CD4-positive, alpha-beta T cell treated with Interleukin-4 for 4 hours (primary cell): ENCODE results near the gene ARHGEF12.

Experiments used
- DNase-seq: peaks from one replicate; pipeline ENCODE4 v3.0.0-alpha.2; 2020

The ARHGEF12 gene

GRCh38 chr11:120343429-120343828 lies 7.2 kb downstream of the ARHGEF12 start:
- DNase-seq: no peak

GRCh38 chr11:120344302-120345004 lies 8.2 kb downstream of the ARHGEF12 start:
- DNase-seq: peak; percentile 81

DNA sequence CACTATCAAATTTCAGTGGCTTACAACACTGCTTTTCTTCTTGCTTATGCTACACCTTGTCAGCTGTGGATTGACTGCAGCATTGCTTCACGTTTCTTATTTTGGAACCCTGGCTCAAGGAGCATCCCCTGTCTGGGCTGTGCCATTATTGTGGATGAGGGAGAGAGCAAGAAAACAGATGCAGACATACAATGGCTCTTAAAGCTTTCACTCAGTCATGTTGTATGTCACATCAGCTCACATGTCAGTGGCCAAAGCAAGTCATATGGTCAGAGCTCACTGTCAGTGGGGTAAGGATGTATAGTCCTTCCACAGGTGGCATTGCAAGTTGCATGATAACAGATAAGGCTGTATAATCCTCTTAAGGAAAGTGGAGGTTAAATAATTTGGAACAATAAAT lies 10.0 kb downstream of the ARHGEF12 start:
- DNase-seq: no peak

DNA sequence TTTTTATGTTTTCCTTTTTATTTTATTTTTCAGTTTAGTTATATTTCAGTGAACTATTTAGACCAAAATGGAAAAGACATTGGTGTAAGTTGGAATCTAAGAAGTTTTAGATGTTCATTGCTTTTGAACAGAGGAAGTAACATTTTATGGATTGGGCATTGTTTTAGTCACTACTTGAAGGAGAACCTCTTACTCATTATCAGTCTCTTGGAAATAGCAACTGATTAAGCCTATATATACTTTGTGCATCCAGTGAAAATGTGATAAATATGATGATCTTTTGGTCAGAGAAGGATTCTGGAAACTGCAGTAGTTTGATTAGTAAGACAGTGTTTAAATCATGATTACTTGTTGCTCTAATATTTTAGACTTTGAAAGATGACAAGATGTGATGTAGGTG lies 14.4 kb downstream of the ARHGEF12 start:
- DNase-seq: no peak

DNA sequence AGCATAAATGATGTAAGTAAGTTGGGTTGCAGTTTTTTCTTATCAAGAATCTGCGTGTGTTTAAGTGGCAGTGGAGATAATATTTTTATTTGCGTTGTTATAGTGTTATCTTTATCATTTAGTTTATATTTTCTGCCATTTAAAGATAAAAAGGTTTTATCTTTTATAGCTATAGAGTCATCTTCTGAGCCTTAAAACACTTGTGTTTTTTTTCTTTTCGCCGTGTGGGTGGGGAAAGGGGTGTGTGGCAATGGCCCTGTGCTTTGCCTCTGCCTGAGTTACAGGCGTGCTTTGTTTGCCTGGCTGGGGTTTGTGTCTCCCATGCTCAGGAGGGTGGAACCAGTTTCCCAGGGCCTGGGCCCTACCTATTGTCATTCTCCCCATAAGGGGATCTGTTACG lies 16.2 kb downstream of the ARHGEF12 start:
- no peak for DNase-seq

DNA sequence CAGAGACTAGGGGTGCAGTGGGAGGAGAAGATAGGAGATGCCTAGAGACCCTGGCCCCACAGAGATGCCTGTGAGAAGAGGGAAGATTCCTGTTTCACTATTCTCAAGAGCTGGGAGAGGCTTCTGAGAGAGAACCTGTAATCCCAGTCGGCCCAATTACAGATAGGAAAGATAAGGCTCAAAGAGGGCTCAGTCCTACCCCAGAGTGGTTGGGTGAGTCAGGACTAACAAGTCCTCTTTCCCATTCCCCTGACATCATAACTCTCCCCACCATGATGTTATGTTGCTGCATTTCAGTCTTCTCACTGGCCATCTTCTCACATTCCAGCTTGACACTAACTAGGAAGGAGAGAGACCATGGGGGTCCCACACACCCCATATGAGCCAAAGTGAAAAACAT lies 17.9 kb downstream of the ARHGEF12 start:
- DNase-seq: no peak

GRCh38 chr11:120354779-120355178 lies 18.6 kb downstream of the ARHGEF12 start:
- DNase-seq: no peak

GRCh38 chr11:120357620-120358019 lies 21.4 kb downstream of the ARHGEF12 start:
- DNase-seq: no peak

- no peak for DNase-seq
Measured at GRCh38 chr11:120358729-120359128, 22.5 kb downstream of the ARHGEF12 start.

- no peak for DNase-seq
Measured at GRCh38 chr11:120363436-120363835, 27.2 kb downstream of the ARHGEF12 start.

DNA sequence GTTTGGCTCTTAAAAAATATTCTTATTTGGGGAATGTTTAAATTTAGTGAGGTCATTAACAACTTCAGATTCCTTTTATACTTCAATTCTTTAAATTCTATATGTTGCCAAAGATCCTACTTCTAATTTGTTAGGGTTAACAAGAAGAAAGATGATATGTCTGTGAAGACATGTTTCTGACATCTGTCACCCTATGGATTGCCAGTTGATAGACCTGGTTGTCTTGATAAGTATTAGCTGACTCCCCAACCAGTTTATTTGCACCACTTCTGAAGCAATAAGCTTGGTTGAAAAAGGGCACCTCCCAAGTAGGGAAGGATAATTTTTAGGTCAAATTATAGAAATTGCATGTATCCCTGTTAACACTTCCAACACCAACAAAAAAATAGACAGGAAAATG lies 29.3 kb downstream of the ARHGEF12 start:
- DNase-seq: no peak

DNA sequence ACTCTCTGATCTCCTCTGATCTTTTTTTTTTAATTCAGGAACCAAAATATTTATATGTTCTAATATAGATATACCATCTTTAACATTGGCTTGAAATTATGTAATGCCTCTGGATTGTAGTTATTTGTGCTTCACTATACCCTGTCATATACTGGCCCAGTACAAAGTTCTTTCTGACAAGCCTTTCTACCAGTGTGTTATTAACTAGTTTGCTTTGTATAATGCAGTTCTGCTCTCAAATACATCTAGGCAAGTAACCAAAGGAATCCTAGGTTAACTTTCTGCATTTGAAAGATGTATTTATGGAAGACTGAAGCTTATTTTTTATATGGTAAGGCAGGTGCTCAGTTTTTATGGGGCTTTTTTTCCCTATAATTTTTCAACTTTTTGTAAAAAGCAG lies 36.1 kb downstream of the ARHGEF12 start:
- no peak for DNase-seq

- DNase-seq: no peak
Measured at GRCh38 chr11:120375076-120375475, 38.9 kb downstream of the ARHGEF12 start.

- DNase-seq: no peak
Measured at GRCh38 chr11:120376547-120377182, 40.5 kb downstream of the ARHGEF12 start.

- DNase-seq: no peak
Measured at GRCh38 chr11:120378474-120378873, 42.3 kb downstream of the ARHGEF12 start.

DNA sequence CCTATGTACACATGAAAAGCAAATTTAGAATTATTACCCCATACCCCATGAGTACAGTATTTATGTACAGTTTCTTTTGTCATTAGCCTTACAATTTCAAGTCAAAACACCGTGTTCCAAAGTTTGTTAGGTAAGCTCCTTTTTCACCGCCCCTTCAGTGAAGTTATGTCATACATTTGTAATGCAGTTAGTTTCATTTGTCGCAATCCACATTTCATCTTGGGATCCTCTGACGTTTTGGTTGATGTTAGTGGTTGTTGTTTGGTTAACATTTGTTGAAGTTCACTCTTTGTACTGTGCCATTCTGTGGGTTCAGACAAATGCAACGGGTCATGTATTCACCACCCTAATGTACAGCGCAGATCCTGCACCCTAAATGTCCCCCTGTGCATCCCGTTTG lies 45.2 kb downstream of the ARHGEF12 start:
- DNase-seq: no peak

GRCh38 chr11:120383518-120384155 lies 47.4 kb downstream of the ARHGEF12 start:
- DNase-seq: no peak

DNA sequence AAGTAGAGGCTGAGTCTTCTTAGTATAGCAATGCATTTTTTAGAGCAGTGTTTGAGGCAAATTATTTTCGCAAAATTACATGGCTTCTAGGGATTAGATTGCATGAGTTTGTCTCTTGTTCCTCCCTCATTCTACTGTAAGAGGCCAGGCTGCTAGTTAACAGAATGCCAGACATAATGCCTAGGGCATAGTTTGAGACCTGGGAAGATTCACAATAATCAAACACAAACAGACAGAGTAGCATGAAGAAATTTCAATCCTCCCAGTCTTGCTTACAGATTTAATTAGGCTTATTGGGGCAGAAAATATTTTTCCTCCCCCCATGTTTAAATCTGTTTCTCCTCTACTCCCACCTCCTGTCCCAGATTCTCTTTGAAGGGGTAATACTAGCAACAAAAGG lies 48.3 kb downstream of the ARHGEF12 start:
- no peak for DNase-seq

- no peak for DNase-seq
Measured at GRCh38 chr11:120385110-120385509, 48.9 kb downstream of the ARHGEF12 start.

DNA sequence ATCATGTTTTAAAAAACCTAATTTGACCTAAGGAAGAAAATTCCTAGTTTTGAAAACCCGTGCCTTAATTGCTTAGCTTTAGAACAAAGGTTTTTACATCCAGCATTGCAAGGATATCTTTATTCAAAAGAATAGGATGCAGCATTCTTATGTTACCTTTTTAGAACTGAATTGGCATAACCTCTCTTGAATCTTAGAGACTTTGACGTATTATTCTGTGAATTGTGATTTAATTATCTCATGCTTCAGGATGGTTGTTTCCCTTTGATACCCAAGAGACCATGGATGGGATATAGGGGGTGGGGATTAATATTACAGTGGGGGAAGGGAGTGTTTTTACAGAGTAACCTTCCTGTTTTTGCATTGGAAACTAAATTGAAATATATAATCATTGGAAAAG lies 49.4 kb downstream of the ARHGEF12 start:
- DNase-seq: no peak

DNA sequence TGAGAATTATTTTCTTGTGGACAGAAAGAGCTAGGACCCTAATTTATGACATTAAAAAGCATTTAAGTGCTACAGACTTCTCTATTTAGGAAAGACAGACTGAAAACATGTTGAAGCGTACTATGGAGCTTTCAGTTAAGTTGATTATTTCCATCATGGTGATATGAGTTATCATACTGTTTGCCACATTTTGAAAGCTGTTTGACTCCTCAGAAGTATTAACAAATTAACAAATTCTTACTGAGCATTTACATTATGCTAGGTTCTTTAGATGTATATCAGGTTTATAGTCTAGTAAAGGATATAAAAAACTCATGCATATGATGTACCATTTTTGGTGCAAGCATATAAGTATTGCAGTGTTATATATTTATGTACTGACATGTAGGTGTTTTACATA lies 50.1 kb downstream of the ARHGEF12 start:
- no peak for DNase-seq

DNA sequence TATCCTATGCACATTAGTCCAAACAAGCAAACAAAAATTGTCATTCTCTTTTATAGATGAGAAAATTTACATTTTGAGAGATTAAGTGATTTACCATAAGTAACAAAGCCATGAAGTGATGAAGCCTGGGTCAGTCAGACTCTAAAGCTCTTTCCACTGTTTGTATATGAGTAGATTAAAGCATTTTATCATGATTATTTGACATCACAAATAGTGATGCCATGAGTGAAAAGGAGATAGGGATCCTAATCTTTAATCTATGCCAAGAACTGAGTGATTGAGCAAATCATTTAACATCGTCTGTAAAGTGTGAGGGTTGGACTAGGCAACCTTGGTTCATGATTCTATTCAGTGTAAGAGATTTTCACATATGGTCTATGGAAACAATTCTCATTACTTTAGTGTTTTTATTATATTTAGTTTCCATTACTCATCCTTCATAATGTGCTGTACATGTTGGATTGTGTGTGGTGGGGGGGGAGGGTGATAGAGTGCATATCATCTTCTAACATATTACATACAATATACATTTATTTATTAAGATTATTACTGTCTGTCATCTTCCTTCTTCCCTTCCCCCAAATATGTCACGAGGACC lies 50.7 kb downstream of the ARHGEF12 start:
- DNase-seq: no peak

- no peak for DNase-seq
Measured at GRCh38 chr11:120388261-120388660, 52.0 kb downstream of the ARHGEF12 start.
